ENCODE measurements around the gene ST3GAL6. TPM values are rescaled to one million over a fixed set of nuclear protein-coding genes. Genes with fewer than 3 reads are reported as not detected.
"Not testable (repeated sequence)": the region's sequence is repeated elsewhere in the genome, so short reads cannot be mapped to it uniquely, and the experiment has no call there.

The ST3GAL6 gene
- total RNA-seq, 5 donors from 2014 or later (not counting 1 experiment from before 2014, with no cell fraction given), result 0.55 to 1.0 (median 0.55) TPM; not detected in 2

DNA sequence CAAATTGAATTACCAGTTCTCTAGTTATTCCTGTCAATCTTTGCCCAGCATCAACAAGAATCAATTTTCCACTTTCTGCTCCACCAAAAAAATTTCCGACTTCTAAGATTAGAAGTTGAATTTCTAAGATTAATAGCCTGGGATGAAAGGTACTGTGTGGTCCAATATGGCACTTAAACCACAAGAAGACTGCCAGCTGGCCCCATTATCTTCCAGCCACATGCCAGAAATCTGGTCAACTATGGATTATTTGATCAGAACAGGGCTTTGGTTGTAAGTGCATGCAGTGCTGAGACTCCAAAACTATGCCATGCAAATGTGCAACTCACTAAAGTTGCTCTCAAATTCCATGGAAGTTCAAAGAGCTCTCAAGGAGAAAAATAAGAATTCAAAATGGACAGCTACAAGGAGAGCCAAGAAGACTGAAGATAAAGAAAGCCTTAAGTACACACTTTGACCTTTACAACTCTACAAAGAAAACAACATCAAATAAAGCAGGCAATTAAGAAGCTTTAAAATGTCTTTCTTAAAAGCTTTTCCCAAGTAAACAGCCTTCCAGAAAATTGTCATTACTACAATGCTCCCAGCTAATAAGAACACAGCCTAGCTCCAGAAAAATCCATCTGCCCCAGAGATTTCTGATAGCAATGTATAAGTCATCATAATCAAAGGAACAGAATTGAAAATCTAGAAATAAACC lies 64.2 kb downstream of the ST3GAL6 start:
- no peaks in the 10 kb centered on the region for H3K27me3 Mint-ChIP-seq
- Histone ChIP-seq H3K4me3 (ENCODE audit: control insufficient read depth in 1 of 2, extremely low read depth in 1 of 2, low read length in 1 of 2) (no peak overlapping the region), H3K4me1 (ENCODE audit: control insufficient read depth in 1 of 2, extremely low read depth in 1 of 2, insufficient read depth in 2 of 2, low read length in 2 of 2) (no peaks in the 10 kb centered on the region), H3K9me3 (no peaks in the 10 kb centered on the region), H3K27me3 (replicated peaks in 1 of 2; ENCODE audit: control insufficient read depth in 2 of 2, extremely low read depth in 1 of 2, insufficient read depth in 2 of 2, low read length in 1 of 2) (no peaks in the 10 kb centered on the region), H3K27ac (ENCODE audit: low read length) (no peak overlapping the region), H3K36me3 (ENCODE audit: control insufficient read depth in 2 of 2, extremely low read depth in 1 of 2, insufficient read depth in 1 of 2, low read length in 1 of 2) (no peaks in the 10 kb centered on the region)
- ATAC-seq (replicated peaks in 1 of 4) (no peak), DNase-seq (no peak)
- no CpG with 5 or more reads among the region's 1 CpG for WGBS (ENCODE audit: insufficient coverage)
- no peak overlapping the region for H3K4me3 Mint-ChIP-seq
- H3K9me3 Mint-ChIP-seq, result peaks cover 10 to 21% (median 10%) of the 10 kb centered on the region in 3 donors
- CTCF ChIA-PET, result interaction anchor here in 1 of 2 donors (0.9 kb wide), 1 partner anchor 10 kb away, joined by 3 read pairs; no protein-coding TSS in a partner anchor
- H3K4me1 Mint-ChIP-seq, result no peaks in the 10 kb centered on the region
- H3K36me3 Mint-ChIP-seq, result no peaks in the 10 kb centered on the region
- no peak overlapping the region for H3K27ac Mint-ChIP-seq
- POLR2A ChIA-PET, result no interaction called here

DNA sequence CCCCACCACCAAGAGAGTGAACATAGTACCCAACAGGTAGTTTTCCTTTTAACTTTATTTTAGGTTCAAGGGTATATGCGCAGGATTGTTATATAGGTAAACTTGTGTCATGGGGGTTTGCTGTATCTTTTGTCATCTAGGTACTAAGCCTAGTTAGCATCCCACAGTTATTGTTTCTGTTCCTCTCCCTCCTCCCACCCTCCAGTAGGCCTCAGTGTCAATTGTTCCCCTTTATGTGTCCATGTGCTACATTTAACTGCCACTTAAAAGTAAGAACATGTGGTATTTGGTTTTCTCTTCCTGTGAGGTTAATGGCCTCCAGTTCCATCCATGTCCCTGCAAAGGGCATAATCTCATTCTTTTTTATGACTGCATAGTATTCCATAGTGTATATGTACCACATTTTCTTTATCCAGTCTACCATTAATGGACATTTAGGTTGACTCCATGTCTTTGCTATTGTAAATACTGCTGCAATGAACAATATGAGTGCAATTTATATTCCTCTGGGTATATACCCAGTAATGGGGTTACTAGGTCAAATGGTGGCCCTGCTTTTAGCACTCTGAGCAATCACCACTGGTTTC lies 66.2 kb downstream of the ST3GAL6 start:
- H3K36me3 Mint-ChIP-seq, result no peaks in the 10 kb centered on the region
- no peak overlapping the region for H3K4me3 ChIP-seq (ENCODE audit: control insufficient read depth in 1 of 2, extremely low read depth in 1 of 2, low read length in 1 of 2)
- no peak overlapping the region for H3K27ac ChIP-seq (ENCODE audit: low read length)
- H3K4me3 Mint-ChIP-seq, result no peak overlapping the region
- H3K27ac Mint-ChIP-seq, result no peak overlapping the region
- DNase-seq (no peak), ATAC-seq (replicated peaks in 1 of 4) (no peak)
- no peaks in the 10 kb centered on the region for H3K4me1 ChIP-seq (ENCODE audit: control insufficient read depth in 1 of 2, extremely low read depth in 1 of 2, insufficient read depth in 2 of 2, low read length in 2 of 2)
- ChIA-PET POLR2A (interaction anchor here in 1 of 2 donors (0.6 kb wide), 1 partner anchor 963 kb away, joined by 4 read pairs; no protein-coding TSS in a partner anchor), CTCF (no interaction called here)
- H3K9me3 Mint-ChIP-seq, result peaks cover 13 to 21% (median 17%) of the 10 kb centered on the region in 3 donors
- no peaks in the 10 kb centered on the region for H3K4me1 Mint-ChIP-seq
- H3K9me3 ChIP-seq, result no peaks in the 10 kb centered on the region
- no CpG with 5 or more reads among the region's 1 CpG for WGBS (ENCODE audit: insufficient coverage)
- H3K27me3 ChIP-seq (replicated peaks in 1 of 2; ENCODE audit: control insufficient read depth in 2 of 2, extremely low read depth in 1 of 2, insufficient read depth in 2 of 2, low read length in 1 of 2), result peaks cover 0 to 4% of the 10 kb centered on the region in 2 experiments
- no peaks in the 10 kb centered on the region for H3K36me3 ChIP-seq (ENCODE audit: control insufficient read depth in 2 of 2, extremely low read depth in 1 of 2, insufficient read depth in 1 of 2, low read length in 1 of 2)
- H3K27me3 Mint-ChIP-seq, result no peaks in the 10 kb centered on the region

DNA sequence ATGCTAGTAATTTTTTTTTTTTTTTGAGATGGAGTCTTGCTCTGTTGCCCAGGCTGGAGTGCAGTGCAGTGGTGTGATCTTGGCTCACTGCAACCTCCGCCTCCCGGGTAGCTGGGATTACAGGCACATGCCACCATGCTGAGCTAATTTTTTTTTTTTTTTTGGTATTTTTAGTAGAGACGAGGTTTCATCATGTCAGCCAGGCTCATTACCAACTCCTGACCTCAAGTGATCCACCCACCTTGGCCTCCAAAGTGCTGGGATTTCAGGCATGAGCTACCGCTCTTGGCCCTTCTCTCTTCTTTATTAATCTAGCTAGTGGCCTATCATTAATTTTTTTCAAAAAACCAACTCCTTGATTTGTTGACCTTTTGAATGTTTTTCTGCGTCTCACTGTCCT lies 67.9 kb downstream of the ST3GAL6 start:
- H3K27ac Mint-ChIP-seq; H3K36me3 ChIP-seq (ENCODE audit: control insufficient read depth in 2 of 2, extremely low read depth in 1 of 2, insufficient read depth in 1 of 2, low read length in 1 of 2); H3K36me3 Mint-ChIP-seq; POLR2A ChIA-PET; H3K27me3 ChIP-seq (replicated peaks in 1 of 2; ENCODE audit: control insufficient read depth in 2 of 2, extremely low read depth in 1 of 2, insufficient read depth in 2 of 2, low read length in 1 of 2); CTCF ChIA-PET; H3K27ac ChIP-seq (ENCODE audit: low read length); ATAC-seq (replicated peaks in 1 of 4); H3K4me1 ChIP-seq (ENCODE audit: control insufficient read depth in 1 of 2, extremely low read depth in 1 of 2, insufficient read depth in 2 of 2, low read length in 2 of 2); H3K4me3 ChIP-seq (ENCODE audit: control insufficient read depth in 1 of 2, extremely low read depth in 1 of 2, low read length in 1 of 2); H3K4me1 Mint-ChIP-seq; H3K4me3 Mint-ChIP-seq; DNase-seq; H3K27me3 Mint-ChIP-seq; H3K9me3 ChIP-seq: not testable (repeated sequence)
- WGBS (ENCODE audit: insufficient coverage), result 80% methylated on average over 1 of the region's 5 CpGs
- peaks cover 13 to 21% (median 17%) of the 10 kb centered on the region in 3 donors for H3K9me3 Mint-ChIP-seq

DNA sequence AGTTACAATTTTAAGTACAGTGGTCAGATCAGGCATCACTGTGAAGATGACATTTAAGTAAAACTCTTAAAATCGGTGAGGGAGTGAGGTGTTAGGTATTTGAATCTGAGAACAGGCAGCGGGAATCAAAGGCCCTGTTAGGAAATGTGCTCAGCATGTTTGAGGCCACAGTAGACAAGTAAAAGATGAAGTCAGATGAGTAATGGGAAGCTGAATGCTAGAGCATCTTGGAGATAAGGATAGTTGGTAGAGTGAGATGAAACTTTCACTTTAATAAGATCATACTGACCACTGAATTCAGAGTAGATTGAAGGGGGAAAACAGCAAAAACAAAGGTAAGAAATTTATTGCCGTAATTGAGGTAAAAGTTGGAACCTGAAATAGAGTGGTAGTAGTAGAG lies 76.7 kb downstream of the ST3GAL6 start:
- Histone ChIP-seq H3K4me1 (ENCODE audit: control insufficient read depth in 1 of 2, extremely low read depth in 1 of 2, insufficient read depth in 2 of 2, low read length in 2 of 2) (no peaks in the 10 kb centered on the region), H3K27ac (ENCODE audit: low read length) (no peak overlapping the region), H3K9me3 (no peaks in the 10 kb centered on the region), H3K36me3 (ENCODE audit: control insufficient read depth in 2 of 2, extremely low read depth in 1 of 2, insufficient read depth in 1 of 2, low read length in 1 of 2) (no peaks in the 10 kb centered on the region), H3K4me3 (ENCODE audit: control insufficient read depth in 1 of 2, extremely low read depth in 1 of 2, low read length in 1 of 2) (no peak overlapping the region), H3K27me3 (replicated peaks in 1 of 2; ENCODE audit: control insufficient read depth in 2 of 2, extremely low read depth in 1 of 2, insufficient read depth in 2 of 2, low read length in 1 of 2) (no peaks in the 10 kb centered on the region)
- POLR2A ChIA-PET, result no interaction called here
- ATAC-seq (replicated peaks in 1 of 4), result no peak
- no peaks in the 10 kb centered on the region for H3K4me1 Mint-ChIP-seq
- peaks cover 3% of the 10 kb centered on the region for H3K36me3 Mint-ChIP-seq
- WGBS (ENCODE audit: insufficient coverage), result 85% methylated on average over 2 of the region's 3 CpGs
- H3K9me3 Mint-ChIP-seq, result no peaks in the 10 kb centered on the region
- DNase-seq, result no peak
- H3K27ac Mint-ChIP-seq, result no peak overlapping the region
- CTCF ChIA-PET, result no interaction called here
- H3K4me3 Mint-ChIP-seq, result no peak overlapping the region
- peaks cover 0 to 2% of the 10 kb centered on the region in 2 donors for H3K27me3 Mint-ChIP-seq

DNA sequence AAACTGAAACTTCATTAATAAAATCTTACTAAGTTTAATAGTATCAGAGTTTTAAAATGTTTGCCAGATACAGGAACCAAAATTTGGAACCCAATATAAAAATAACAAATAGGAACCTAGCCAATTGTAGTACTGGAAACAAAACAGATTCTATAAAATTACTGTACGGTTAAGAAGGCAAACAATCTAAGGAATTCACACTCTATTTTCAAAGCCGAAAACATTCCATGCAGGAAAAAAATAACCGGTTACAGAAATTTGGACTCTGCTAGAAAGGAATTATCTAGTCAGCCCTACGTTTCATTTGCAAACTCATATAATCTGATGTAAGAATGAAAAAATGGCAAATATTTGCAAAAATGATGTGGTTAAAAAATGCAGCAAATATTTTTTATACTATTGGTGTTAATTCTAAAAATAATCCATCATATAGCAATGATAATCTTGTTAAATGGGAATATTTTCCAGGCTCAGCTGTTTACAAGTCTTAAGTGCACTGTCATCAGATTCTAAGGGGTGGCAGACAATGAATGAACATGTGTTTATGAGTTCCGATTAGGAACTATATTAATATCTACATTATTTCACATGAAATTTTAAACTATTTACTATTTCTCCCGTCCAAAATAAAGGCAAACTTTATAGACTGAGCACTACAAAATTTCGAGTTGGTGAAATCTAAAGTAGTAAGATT lies 80.3 kb downstream of the ST3GAL6 start:
- H3K27me3 ChIP-seq (replicated peaks in 1 of 2; ENCODE audit: control insufficient read depth in 2 of 2, extremely low read depth in 1 of 2, insufficient read depth in 2 of 2, low read length in 1 of 2), result no peaks in the 10 kb centered on the region
- no peaks in the 10 kb centered on the region for H3K36me3 ChIP-seq (ENCODE audit: control insufficient read depth in 2 of 2, extremely low read depth in 1 of 2, insufficient read depth in 1 of 2, low read length in 1 of 2)
- no peaks in the 10 kb centered on the region for H3K4me1 Mint-ChIP-seq
- H3K27me3 Mint-ChIP-seq, result peaks cover 0 to 2% of the 10 kb centered on the region in 2 donors
- DNase-seq (no peak), ATAC-seq (replicated peaks in 1 of 4) (no peak)
- H3K27ac Mint-ChIP-seq, result no peak overlapping the region
- no CpG with 5 or more reads among the region's 7 CpGs for WGBS (ENCODE audit: insufficient coverage)
- ChIA-PET POLR2A (no interaction called here), CTCF (no interaction called here)
- H3K9me3 ChIP-seq, result no peaks in the 10 kb centered on the region
- H3K27ac ChIP-seq (ENCODE audit: low read length), result no peak overlapping the region
- H3K36me3 Mint-ChIP-seq, result peaks cover 5% of the 10 kb centered on the region
- peaks cover 0 to 3% (median 0%) of the 10 kb centered on the region in 3 donors for H3K9me3 Mint-ChIP-seq
- no peaks in the 10 kb centered on the region for H3K4me1 ChIP-seq (ENCODE audit: control insufficient read depth in 1 of 2, extremely low read depth in 1 of 2, insufficient read depth in 2 of 2, low read length in 2 of 2)
- H3K4me3 ChIP-seq (ENCODE audit: control insufficient read depth in 1 of 2, extremely low read depth in 1 of 2, low read length in 1 of 2), result no peak overlapping the region
- no peak overlapping the region for H3K4me3 Mint-ChIP-seq

All from T-cell (primary cell).